ENCODE results near the gene POLG2.
"Not testable (repeated sequence)": the region's sequence is repeated elsewhere in the genome, so short reads cannot be mapped to it uniquely, and the experiment has no call there.

Gene POLG2

GRCh38 chr17:64484380-64484779 is 12.5 kb downstream of the POLG2 start:
- no peak for DNase-seq (ENCODE audit: low read depth in 3 of 3)

GRCh38 chr17:64480951-64481350 is 15.9 kb downstream of the POLG2 start:
- no peak for DNase-seq (ENCODE audit: low read depth in 3 of 3)

GRCh38 chr17:64477849-64478248 is 19.0 kb downstream of the POLG2 start:
- DNase-seq (ENCODE audit: low read depth in 3 of 3): no peak

GRCh38 chr17:64472564-64472963 is 24.3 kb downstream of the POLG2 start:
- no peak for DNase-seq (ENCODE audit: low read depth in 3 of 3)

GRCh38 chr17:64471440-64471839 is 25.4 kb downstream of the POLG2 start:
- no peak for DNase-seq (ENCODE audit: low read depth in 3 of 3)

- no peak for DNase-seq (ENCODE audit: low read depth in 3 of 3)
Measured at GRCh38 chr17:64470625-64471024, 26.2 kb downstream of the POLG2 start.

- DNase-seq (ENCODE audit: low read depth in 3 of 3): not testable (repeated sequence)
Measured at GRCh38 chr17:64466834-64467233, 30.0 kb downstream of the POLG2 start.

- DNase-seq (ENCODE audit: low read depth in 3 of 3): no peak
Measured at GRCh38 chr17:64466019-64466735, 30.7 kb downstream of the POLG2 start.

GRCh38 chr17:64461788-64462187 is 35.1 kb downstream of the POLG2 start:
- no peak for DNase-seq (ENCODE audit: low read depth in 3 of 3)

GRCh38 chr17:64460955-64461354 is 35.9 kb downstream of the POLG2 start:
- DNase-seq (ENCODE audit: low read depth in 3 of 3): no peak

- not testable (repeated sequence) for DNase-seq (ENCODE audit: low read depth in 3 of 3)
Measured at GRCh38 chr17:64459818-64460217, 37.0 kb downstream of the POLG2 start.

GRCh38 chr17:64459284-64459747 is 37.5 kb downstream of the POLG2 start:
- no peak for DNase-seq (ENCODE audit: low read depth in 3 of 3)

- DNase-seq (ENCODE audit: low read depth in 3 of 3): no peak
Measured at GRCh38 chr17:64458756-64459155, 38.1 kb downstream of the POLG2 start.

- DNase-seq (ENCODE audit: low read depth in 3 of 3): no peak
Measured at GRCh38 chr17:64457156-64457555, 39.7 kb downstream of the POLG2 start.

- no peak for DNase-seq (ENCODE audit: low read depth in 3 of 3)
Measured at GRCh38 chr17:64455993-64456885, 40.6 kb downstream of the POLG2 start.

- no peak for DNase-seq (ENCODE audit: low read depth in 3 of 3)
Measured at GRCh38 chr17:64449545-64449944, 47.3 kb downstream of the POLG2 start.

GRCh38 chr17:64448665-64449512 is 48.0 kb downstream of the POLG2 start, which contains the start of gene MILR1:
Gene MILR1 (plus strand): TSS chr17:64449115. CDS start chr17:64449169, 54 bp downstream.
- DNase-seq (ENCODE audit: low read depth in 3 of 3): no peak

- no peak for DNase-seq (ENCODE audit: low read depth in 3 of 3)
Measured at GRCh38 chr17:64447526-64447925, 49.3 kb downstream of the POLG2 start.

GRCh38 chr17:64443086-64443760 is 53.6 kb downstream of the POLG2 start:
- DNase-seq (ENCODE audit: low read depth in 3 of 3): no peak

GRCh38 chr17:64442541-64442971 is 54.3 kb downstream of the POLG2 start:
- DNase-seq (ENCODE audit: low read depth in 3 of 3): no peak
